GM21825 (cell line): ENCODE measurements around the gene SYT5.
"Not testable (repeated sequence)": the region's sequence is repeated elsewhere in the genome, so short reads cannot be mapped to it uniquely, and the experiment has no call there.

Source experiments
- ATAC-seq: cut with Tn5 transposase; IDR thresholded peaks from one replicate; pipeline ENCODE4 v1.9.1; 2021; ENCODE audit warnings: mild to moderate bottlenecking, moderate library complexity; ENCODE audit not compliant: unreplicated experiment

The SYT5 gene

DNA sequence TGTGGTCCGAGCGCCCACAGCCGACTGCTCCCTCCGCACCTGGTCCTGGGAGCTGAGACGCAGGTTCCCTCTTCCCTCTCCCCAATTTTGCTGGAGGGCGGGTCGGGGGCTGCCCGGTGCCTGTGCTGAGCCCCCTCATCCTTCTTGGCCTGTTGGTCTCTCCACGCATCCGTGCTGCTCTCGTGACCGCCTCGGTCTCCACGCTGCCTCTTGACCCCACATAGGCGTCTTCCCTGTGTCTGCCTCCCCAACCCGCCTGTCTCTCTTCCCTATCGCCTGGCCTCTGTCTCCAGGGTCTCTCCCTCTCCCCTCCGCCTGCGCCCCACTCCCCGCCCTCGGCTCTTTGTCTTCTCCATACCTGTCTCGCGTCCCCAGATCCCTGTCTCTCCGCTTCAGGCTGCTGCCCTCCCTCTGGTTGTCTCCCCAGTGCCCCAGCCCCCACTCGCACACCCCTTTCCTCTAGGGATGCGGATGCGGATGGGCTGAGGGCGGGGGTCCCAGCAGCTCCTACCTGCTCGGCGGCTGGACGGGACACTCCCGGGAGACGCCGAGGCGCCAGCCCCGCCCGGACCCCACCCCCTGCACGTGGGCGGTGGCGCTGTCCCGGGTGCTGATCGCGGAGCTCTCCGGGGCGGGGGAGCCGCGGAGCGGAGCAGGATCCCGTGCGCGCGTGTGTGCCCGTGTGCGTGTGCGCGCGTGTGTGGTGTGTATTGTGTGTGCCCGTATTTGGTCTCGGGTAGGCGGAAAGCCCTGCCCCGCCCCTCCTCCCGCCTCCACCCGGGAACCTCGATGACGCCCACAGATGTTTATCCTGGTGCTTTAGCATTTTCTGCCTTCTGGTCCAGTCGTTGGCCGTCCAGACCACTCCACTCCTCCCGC lies at the start of gene SYT5:
Gene SYT5 (minus strand): TSS at position 684 of the 879 bp plus-strand sequence. CDS start 1,248 bp downstream, outside the sequence.
- peak; percentile 26 for ATAC-seq

DNA sequence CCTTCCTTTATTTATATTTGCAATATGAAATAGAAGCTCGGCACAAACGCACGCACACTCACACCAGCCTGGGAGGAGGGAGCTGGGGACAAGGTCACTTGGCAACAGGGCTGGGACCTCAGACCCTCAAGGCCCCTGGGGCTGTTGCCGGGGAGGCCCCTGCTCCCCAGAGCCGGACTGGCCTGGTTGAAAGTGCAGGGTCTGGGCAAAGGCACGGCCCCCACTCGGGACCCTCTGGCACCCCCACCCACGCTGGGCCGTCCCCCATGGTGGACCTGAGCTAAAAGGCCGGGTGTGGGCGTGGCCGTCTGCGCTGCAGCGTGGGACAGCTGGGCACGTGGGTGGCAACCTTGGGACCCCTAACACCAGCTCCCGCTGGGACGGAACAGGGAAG lies 49.7 kb upstream of the SYT5 start:
- no peak for ATAC-seq

DNA sequence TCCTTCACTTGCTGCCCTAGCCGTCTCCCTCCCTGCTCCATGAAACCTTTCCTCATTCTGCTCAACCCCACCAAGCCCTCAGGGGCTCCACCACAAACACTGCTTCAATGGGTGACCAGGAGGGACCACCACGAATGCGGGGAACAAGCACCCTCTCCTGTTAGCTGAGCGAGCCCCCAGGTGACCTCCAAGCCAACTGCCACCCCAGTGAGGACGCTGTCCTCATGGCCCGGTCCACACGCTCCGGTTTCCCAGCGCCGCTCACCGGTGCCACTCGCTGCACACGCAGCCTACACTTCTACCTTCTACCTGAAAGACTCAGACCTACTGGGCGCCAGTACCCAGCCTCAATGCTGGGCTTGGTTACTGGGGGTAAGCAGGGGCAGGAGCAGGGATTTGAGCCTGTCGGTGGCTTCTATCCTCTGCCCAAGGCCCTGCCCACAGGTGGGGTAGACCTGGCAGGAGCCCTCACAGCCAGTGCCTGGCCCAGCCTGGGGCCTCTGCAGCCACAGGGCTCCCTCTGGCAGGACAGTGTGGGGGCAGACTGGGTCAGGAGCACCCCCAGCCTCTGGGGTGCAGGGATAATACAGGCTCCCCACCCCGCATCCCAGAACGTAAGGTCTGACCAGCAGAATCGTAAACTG lies 49.2 kb upstream of the SYT5 start:
- no peak for ATAC-seq

DNA sequence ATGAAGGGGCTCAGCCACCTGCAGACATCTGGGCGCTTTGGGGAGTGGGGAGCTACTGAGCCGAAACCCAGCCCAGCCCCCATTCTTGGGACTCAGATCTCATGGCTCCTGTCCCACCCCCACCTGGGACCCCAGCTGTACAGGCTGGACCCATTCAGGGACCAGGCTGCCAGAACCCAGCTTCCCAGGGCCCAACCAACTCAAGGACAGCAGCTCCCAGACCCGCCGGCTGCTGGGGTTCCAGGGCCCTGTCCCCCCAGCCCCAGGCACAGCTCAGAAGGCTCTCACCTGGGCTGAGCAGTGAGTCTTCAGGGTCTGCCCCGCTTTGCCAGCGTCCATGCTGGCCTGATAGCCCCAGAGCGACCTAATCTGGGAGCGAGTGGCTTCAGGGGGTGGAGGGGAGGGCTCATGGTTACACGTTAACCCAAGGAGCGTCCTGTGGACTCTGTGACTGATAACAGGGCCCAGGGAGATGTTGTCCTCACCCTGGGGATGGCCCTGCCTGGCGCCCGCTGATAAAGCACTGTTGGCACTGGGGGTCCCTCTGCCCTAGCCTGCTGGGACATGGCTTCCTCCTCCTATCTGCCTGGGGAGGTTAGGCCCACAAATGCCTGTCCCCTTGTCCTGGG lies 48.4 kb upstream of the SYT5 start, which contains the start of gene TMEM86B:
Gene TMEM86B (minus strand): TSS at position 361 of the 629 bp plus-strand sequence. CDS start 22 bp downstream, at position 339.
- ATAC-seq: no peak

DNA sequence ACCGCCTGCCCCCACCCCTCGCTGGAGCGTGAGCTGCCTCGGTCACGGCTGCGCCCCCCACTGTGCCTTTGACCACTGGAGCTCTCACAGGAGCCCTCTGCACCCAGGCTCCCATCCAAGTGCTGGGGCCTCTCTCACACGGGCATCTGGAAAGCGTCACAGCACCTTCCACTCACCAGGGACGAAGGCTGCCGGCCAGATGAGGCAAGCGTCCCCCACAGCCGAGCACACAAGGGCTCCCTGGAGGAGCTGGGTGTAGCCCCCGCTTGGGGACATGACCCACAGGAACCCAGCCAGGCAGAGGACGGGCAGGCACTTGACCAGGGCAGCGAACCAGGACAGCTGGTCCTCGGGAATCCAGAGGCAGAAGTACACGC lies 47.9 kb upstream of the SYT5 start:
- no peak for ATAC-seq

DNA sequence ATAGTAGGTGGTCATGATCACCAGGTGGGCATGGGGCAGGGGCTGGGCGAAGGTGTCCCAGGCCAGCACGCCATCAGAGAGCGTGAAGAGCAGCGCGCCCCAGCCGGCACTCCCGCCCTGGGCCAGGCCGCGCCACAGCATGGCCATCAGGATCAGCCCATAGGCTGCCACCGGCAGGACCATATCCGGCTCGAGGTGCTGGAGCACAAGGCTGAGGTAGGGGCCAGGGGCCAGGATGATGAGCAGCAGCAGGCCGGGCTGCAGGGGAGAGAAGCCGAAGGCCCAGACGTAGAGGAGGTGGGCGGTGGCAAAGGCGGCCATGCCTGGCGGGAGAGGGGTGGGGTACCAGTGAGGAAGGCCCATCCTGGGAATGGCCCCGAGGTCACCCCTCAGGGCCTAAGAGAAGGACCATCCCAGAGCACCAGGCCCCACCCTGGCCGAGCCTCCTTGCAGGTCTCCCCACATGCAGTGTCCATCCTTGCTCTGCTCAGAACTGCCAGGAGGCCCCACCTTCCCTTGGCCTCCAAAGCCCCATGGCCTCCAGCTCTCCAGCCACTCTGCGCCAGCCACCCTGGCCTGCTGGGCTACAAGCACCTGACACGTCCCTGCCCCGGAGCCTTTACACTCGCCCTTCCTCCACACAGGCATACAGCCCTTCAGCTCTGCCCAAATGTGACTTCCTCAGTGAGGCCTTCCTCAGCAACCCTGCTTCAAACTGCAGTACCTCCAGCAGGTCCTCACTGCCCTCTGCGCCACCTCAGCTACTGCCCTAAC lies 47.3 kb upstream of the SYT5 start:
- ATAC-seq: no peak

DNA sequence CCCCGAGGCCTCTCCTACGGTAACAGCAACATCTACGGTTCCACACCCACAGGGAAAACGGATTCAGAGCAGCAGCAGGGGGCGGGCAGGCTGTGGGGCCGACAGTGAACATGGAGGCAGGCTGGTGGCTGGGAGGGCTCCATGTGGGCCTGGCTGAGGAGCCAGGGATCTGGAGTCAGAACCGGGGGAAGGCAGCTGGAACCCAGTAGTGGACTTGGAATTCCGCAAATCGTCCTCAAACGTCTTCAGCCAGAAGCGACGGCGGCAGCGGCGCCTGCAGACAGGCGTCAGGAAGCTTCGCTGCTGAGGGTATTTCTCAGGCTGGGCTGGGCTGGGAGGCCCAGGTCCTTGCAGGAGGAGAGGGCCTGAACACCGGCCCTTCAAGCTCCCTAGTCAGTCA lies 46.7 kb upstream of the SYT5 start:
- no peak for ATAC-seq

DNA sequence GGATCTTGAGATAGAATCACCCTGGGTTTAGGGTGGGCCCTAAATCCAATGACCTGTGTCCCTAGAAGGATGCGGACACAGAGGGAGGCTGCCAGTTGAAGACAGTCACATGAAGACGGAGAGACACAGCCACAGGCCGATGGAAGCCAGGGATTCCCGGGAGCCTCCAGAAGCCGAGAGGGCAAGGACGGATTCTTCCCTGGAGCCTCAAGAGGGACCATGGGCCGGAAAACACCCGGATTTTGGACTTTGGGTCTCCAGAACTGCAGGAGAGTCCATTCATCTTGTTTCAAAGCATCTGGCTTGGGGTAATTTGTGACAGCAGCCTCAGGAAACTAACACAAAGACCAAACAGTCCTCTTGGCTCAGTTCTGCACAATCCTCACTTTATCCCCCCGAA lies 46.2 kb upstream of the SYT5 start:
- no peak for ATAC-seq

DNA sequence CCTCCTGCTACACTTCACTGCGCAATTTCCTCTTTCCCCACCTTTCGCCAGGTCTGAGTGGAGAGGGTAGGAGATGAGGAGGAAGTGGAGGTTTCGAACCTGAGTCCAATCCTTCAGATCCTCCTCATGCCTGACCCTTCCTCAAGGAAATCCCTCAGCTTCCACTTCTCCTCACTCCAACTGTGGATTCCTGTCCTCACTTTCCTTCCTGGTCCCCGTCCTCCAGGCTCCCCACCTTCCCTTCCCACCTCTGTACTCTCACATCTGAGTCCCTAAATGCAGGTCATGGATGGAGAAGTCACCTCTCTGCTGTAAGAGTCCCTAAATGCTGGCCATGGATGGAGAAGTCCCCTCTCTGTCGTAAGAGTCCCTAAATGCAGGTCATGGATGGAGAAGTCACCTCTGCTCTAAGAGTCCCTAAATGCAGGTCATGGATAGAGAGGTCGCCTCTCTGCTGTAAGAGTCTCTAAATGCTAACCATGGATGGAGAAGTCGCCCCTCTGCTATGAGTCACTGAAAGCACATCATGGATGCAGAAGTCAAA lies 45.4 kb upstream of the SYT5 start:
- no peak for ATAC-seq

DNA sequence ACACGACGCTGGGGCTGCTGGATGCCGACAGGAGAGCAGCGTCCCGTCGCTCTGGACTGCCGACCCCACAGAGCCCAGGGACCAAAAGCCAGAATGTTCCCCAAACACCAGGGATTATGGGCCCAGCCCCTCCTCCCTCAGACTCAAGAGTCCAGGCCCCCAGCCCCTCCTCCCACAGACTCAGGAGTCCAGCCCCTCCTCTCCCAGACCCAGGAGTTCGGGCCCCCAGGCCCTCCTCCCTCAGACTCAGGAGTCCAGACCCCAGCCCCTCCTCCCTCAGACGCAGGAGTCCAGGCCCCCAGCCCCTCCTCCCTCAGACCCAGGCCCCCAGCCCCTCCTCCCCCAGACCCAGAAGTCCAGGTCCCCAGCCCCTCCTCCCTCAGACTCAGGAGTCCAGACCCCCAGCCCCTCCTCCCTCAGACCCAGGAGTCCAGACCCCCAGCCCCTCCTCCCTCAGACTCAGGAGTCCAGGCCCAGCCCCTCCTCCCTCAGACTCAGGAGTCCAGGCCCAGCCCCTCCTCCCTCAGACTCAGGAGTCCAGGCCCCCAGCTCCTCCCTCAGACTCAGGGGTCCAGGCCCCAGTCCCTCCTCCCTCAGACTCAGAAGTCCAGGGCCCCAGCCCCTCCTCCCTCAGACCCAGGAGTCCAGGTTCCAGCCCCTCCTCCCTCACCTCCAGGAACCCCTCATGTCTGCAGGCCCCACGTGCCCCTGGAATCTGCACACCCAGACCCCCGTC lies 44.8 kb upstream of the SYT5 start:
- ATAC-seq: not testable (repeated sequence)

DNA sequence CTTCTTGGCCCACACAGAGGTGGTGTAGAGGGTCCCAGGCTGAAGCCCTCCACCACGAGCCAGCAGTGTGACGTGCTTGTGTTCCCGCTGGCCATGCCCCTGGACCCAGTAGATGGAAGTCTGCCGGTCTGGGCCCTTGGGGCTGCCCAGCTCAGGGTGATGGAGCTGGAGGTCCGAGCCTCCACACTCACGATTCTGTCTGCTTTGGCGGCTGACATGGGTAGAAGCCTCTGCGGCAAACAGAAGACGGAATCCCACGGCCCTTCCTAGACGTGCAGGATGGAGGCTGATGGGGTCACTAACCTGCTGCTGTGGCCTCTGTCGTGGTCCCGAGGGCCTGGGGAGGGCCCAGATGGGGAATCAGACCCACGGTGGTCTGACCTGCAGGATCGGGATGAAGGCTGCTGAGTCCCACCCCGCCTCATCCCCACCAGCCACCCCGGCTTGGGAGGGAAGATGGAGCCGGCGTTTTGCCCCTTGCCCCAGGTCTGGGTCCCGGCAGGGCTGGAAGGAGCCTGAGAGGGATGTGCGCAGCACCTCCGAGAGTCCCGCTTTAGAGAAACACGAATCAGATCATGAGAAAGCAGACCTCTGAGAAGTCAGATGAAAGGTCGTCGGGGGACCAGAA lies 44.1 kb upstream of the SYT5 start:
- no peak for ATAC-seq

DNA sequence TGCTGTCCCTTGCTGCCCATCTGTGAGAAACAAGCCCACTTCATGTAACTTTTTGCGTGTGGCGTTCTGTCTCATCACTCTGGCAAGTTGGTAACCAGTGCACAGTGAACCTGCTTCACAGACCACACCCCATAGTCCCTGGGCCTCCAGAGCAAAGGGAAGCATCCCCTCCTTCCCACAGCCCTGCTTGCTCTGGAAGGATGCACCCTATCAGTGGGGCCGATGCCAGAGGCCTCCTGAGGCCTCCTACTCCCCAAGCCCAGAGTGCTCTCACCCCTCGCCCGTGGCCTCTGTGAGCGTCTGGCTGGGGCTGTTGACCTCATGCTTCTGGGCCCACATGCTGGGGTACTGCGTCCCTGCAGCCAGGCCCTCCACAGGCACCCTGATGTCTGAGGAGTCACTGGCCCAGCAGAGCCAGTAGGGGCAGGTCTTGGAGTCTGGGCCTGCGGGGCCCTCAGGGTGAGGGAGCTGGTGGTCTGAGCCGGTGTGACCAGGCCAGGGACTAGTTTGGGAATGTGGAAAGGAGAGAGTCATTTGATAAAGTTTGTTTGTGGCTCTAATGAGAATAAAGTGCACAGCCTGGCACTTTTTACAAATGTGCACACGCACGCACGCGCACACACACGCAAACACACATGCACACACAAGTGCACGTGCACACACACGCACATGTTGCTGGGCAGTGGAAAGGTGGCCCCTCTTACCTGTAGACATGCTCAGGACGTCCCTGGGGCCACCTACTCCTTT lies 43.4 kb upstream of the SYT5 start:
- no peak for ATAC-seq

DNA sequence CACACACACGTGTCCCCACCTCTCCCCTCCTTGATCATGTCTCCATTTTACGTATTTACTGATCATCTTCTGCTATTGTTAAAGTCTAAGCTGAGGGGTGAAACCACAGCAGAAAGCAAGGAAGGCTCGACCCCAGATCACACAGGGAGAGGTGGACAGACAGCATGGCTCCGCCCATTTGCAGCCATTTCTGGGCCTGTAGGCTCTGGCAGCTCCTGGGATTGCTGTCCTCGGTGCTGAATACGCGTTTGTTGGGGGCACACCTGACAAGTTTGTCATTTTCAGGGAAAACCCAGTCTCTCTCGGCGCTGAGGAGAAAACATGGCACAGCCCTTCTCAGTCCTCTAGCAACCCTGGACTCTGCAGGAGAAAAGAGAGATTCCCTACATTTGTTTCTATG lies 40.4 kb upstream of the SYT5 start:
- no peak for ATAC-seq

DNA sequence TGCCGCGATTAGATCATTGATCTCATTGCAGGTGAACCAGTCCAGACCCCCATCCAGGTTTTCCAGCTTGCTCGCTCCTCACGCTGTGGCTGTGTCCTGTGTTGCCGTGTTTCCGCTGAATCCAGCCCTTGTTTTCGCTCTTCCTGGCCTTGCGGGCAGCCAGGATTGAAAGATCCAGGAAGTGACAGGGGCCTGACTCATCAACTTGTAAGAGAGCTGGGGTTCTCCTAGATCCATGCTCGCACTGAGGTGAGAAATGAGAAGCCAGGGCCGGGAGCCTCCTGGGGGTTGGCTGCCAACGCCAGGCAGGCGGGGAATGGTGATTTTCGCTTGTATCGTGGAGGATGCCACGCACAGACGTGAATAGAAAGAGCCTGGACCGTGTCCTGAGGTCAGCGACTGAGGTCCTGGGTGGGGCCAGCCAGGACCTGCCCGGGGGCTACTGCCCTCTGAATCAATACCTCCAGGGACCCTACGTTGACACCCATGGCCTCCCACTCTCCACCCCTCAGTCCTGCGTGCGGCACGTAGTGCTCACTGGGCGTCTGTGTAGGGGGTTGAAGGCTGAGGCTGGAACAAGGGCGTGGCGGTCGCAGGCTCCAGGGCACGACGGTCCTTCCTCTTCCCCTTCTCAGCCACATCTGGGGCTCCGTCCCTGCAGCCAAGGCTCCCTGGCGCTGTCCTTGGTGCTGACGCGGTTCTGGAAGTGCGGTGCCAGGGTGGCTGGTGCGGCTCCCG lies 36.5 kb upstream of the SYT5 start:
- ATAC-seq: no peak

DNA sequence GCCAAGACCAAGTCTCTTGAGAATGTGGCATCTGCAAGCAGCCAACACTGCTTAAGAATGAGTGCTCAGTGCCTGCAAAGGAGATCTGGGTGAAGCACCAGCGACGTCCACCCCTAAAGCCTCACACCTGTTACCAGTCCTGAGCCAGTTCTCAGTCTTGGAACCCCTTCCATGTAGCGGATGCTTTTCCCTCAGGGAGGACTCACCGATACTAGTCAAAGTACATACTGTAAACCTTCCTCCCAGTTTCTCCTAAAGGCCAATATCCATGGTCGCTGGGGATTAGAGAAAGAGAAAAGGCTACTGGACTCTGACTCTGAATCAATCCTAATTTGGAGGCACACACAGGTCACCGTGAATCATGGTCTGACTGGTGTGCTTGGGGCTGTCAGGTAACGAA lies 33.5 kb upstream of the SYT5 start:
- no peak for ATAC-seq

DNA sequence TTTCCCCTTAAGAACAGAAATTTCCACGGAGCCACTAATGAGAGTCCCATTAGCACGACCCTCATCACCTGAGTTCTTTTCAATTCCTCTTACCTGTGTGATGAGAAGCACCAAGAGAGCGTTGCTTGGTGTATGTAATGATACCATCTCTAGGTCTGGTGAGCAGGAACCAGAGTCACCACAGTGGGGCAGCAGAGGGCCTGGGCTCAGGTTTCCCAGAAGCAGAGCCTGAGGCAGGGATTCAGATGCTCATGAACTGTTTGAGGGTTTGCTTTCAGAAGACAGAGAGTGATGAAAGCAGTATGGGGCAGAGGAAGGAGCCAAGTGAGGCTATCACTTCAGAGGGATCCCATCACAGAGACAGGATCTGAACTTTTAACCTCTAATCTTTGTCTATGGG lies 32.4 kb upstream of the SYT5 start:
- ATAC-seq: no peak

DNA sequence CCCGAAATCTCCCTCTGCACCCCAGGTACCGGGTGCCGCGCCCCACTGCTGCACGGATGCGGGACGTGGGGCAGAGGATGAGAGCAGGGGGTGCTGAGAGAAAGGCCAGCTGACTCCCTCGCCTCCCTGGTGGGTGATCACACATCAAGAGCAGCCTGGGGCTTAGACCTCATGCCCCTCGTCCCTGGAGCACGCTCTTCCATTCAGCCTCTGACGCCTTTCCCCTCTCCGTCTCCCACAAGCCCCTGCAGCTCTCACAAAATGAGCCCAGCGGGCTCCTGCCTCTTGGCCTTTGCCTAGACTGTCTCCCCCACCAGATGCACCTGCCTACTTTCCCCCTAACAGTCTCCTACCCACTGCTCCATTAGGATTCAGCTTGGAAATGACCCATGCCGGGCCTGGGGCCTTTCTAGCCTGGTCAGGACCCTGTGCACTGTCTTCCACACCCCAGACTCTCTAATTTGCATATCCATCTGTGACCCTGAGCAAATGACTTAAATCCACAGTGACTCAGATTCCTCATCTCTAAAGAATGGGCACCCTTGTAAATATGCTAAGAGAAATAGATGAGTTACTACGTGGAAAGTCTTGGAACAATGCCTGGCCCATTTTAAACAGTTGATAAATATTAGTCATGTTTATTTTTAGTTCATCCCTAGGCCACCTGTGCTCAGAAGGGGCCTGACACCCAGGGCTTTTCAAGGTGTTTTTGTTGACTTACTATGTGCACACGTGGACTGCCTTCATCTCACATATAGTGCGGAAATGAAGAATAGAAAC lies 29.8 kb upstream of the SYT5 start:
- no peak for ATAC-seq
